Esophagus squamous epithelium (tissue), 4 donors: ENCODE results near the gene ARFGEF3.

Experiments
- POLR2A ChIP-seq, 4 donors: fragments of 450-650 bp; IDR thresholded peaks; one replicate each; pipeline ENCODE4 v1.6.1; 2017; ENCODE audit warnings: antibody characterized with exemption in 4 of 4, mild to moderate bottlenecking in 4 of 4, moderate library complexity in 3 of 4
- TF ChIP-seq, protein P1 (sequence below), 6 experiments: fragments of 450-650 bp in 4 of 6; fragments of 200-600 bp in 2 of 6; sonication (generic) in 2 of 6; IDR thresholded peaks; one replicate each; pipeline ENCODE4 v1.5.1; 2016 to 2019; ENCODE audit warnings: antibody characterized with exemption in 6 of 6, mild to moderate bottlenecking in 4 of 6, moderate library complexity in 4 of 6

DNA sequence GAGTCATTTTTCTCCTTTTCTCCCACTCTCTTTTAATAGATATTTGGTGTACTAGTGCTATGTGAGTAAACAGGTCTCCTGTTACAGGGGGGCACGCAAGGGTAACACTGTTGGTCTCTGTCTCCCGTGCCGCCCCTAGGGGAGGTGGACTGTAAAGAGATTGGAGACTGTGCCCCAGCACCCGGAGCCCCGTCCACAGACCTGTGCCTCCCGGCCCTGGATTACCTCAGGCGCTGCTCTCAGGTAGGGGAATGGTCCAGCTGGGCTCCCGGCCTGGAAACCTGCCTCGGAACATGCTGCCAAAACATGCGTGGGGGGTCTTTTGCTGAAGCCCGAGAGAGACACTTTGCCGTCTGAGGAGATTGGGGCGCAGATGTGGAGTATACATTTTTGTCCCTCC is 149.5 kb downstream of the ARFGEF3 start:
- TF ChIP-seq, protein P1, sequence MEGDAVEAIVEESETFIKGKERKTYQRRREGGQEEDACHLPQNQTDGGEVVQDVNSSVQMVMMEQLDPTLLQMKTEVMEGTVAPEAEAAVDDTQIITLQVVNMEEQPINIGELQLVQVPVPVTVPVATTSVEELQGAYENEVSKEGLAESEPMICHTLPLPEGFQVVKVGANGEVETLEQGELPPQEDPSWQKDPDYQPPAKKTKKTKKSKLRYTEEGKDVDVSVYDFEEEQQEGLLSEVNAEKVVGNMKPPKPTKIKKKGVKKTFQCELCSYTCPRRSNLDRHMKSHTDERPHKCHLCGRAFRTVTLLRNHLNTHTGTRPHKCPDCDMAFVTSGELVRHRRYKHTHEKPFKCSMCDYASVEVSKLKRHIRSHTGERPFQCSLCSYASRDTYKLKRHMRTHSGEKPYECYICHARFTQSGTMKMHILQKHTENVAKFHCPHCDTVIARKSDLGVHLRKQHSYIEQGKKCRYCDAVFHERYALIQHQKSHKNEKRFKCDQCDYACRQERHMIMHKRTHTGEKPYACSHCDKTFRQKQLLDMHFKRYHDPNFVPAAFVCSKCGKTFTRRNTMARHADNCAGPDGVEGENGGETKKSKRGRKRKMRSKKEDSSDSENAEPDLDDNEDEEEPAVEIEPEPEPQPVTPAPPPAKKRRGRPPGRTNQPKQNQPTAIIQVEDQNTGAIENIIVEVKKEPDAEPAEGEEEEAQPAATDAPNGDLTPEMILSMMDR (IDR thresholded peaks at IDR 0.05) = no peak
- no peak for TF ChIP-seq POLR2A (IDR thresholded peaks at IDR 0.05)
